Tibial artery (tissue), 4 donors: Measurements from ENCODE around the gene CEP164.
A peak's percentile ranks its signal among the peaks of the same experiment; 100 is the strongest.

Experiments used
- DNase-seq, 2 donors: peaks; one replicate each; pipeline ENCODE4 v3.0.0-alpha.2; 2019
- H3K27ac ChIP-seq, 2 donors: fragments of 200-600 bp; sonication (generic) in 1 of 2; 1 replicate in 1 of 2; 2 replicates in 1 of 2; pipeline ENCODE4 v1.5.1; 2018 to 2019; ENCODE audit warnings: mild to moderate bottlenecking in 1 of 2
- H3K27me3 ChIP-seq, 2 donors: fragments of 200-600 bp; sonication (generic) in 1 of 2; one replicate each; pipeline versions ENCODE4 v1.5.1 to v1.6.0; 2016 to 2019
- H3K36me3 ChIP-seq, 3 donors: fragments of 200-600 bp; sonication (generic) in 2 of 3; one replicate each; pipeline ENCODE4 v1.5.1; 2016 to 2019; ENCODE audit warnings: mild to moderate bottlenecking in 2 of 3
- H3K4me1 ChIP-seq, 4 donors: fragments of 200-600 bp; sonication (generic) in 2 of 4; 1 replicate in 3 of 4; 2 replicates in 1 of 4; pipeline ENCODE4 v1.5.1; 2016 to 2019
- H3K4me3 ChIP-seq, 2 donors: fragments of 200-600 bp; sonication (generic) in 1 of 2; 1 replicate in 1 of 2; 2 replicates in 1 of 2; pipeline ENCODE4 v1.5.1; 2018 to 2019; ENCODE audit warnings: mild to moderate bottlenecking in 2 of 2
- H3K9me3 ChIP-seq, 3 donors: fragments of 200-600 bp; sonication (generic) in 1 of 3; one replicate each; pipeline ENCODE4 v1.5.1; 2016 to 2019
- CTCF ChIP-seq, 2 experiments: fragments of 200-600 bp in 1 of 2; fragments of 450-650 bp in 1 of 2; IDR thresholded peaks; one replicate each; pipeline ENCODE4 v1.5.1; 2017 to 2019; ENCODE audit warnings: antibody characterized with exemption in 2 of 2, mild to moderate bottlenecking in 1 of 2, moderate library complexity in 1 of 2
- intact Hi-C: fragments of 100-400 bp; cut with DNase I; formaldehyde crosslinking; loops from one replicate; pipeline ENCODE4 v1.15.0; 2023; ENCODE audit warnings: low total_unique reads

Gene CEP164

GRCh38 chr11:117430293-117430955 is 102.8 kb downstream of the CEP164 start:
- Histone ChIP-seq H3K36me3 (no peaks in the 10 kb centered on the region), H3K4me1 (peaks cover 0 to 6% (median 0%) of the 10 kb centered on the region in 4 donors), H3K27me3 (peaks cover 0 to 28% of the 10 kb centered on the region in 2 donors), H3K27ac (no peak overlapping the region), H3K4me3 (no peak overlapping the region), H3K9me3 (no peaks in the 10 kb centered on the region)
- intact Hi-C loops = no loop called here
- no peak for DNase-seq
- no peak for TF ChIP-seq CTCF (IDR thresholded peaks at IDR 0.05)

- Histone ChIP-seq H3K27ac (no peak overlapping the region), H3K4me3 (no peak overlapping the region), H3K9me3 (no peaks in the 10 kb centered on the region), H3K27me3 (peaks cover 0 to 24% of the 10 kb centered on the region in 2 donors), H3K36me3 (no peaks in the 10 kb centered on the region), H3K4me1 (peaks cover 0 to 1% (median 0%) of the 10 kb centered on the region in 4 donors)
- DNase-seq = peak in 1 of 2 donors; percentile 41
- TF ChIP-seq CTCF (IDR thresholded peaks at IDR 0.05) = no peak
- intact Hi-C loops = no loop called here
These were observed 103.8 kb downstream of the CEP164 start for GRCh38 chr11:117431436-117431835.

GRCh38 chr11:117433717-117434116 is 106.1 kb downstream of the CEP164 start:
- Histone ChIP-seq H3K27me3 (peaks cover 0 to 27% of the 10 kb centered on the region in 2 donors), H3K27ac (no peak overlapping the region), H3K4me1 (no peaks in the 10 kb centered on the region), H3K4me3 (no peak overlapping the region), H3K36me3 (no peaks in the 10 kb centered on the region), H3K9me3 (no peaks in the 10 kb centered on the region)
- DNase-seq = no peak
- intact Hi-C loops = no loop called here
- no peak for TF ChIP-seq CTCF (IDR thresholded peaks at IDR 0.05)

GRCh38 chr11:117434481-117434880 is 106.8 kb downstream of the CEP164 start:
- no peak for TF ChIP-seq CTCF (IDR thresholded peaks at IDR 0.05)
- Histone ChIP-seq H3K36me3 (no peaks in the 10 kb centered on the region), H3K27me3 (peaks cover 0 to 34% of the 10 kb centered on the region in 2 donors), H3K9me3 (no peaks in the 10 kb centered on the region), H3K4me3 (no peak overlapping the region), H3K27ac (no peak overlapping the region), H3K4me1 (no peaks in the 10 kb centered on the region)
- DNase-seq = no peak
- intact Hi-C loops = no loop called here

GRCh38 chr11:117435326-117435725 is 107.7 kb downstream of the CEP164 start:
- intact Hi-C loops = no loop called here
- Histone ChIP-seq H3K9me3 (no peaks in the 10 kb centered on the region), H3K4me1 (no peaks in the 10 kb centered on the region), H3K27ac (no peak overlapping the region), H3K4me3 (no peak overlapping the region), H3K36me3 (no peaks in the 10 kb centered on the region), H3K27me3 (peaks cover 0 to 40% of the 10 kb centered on the region in 2 donors)
- peak in 1 of 2 donors; percentile 17 for DNase-seq
- no peak for TF ChIP-seq CTCF (IDR thresholded peaks at IDR 0.05)
